H1 (cell line): Measurements from ENCODE around the gene FAT3. TPM values are rescaled to one million over a fixed set of nuclear protein-coding genes. Genes with fewer than 3 reads are reported as not detected.

Source experiments
- CTCF ChIA-PET: fragments of 300-600 bp; sonication (Branson Sonifier 250); formaldehyde crosslinking; loops from one replicate; lab custom pipeline; 2021; ENCODE audit not compliant: partially characterized antibody; lab: Charles Lee
- POLR2A ChIA-PET: fragments of 300-600 bp; sonication (Branson Sonifier 250); formaldehyde crosslinking; loops from one replicate; lab custom pipeline; 2021; ENCODE audit warnings: inconsistent platforms; ENCODE audit not compliant: partially characterized antibody; lab: Charles Lee
- DNase-seq, 2 experiments: peaks; one replicate each; pipeline versions ENCODE4 v3.0.0 to v3.0.0-alpha.2; 2010 to 2022; ENCODE audit warnings: low spot score in 2 of 2, low read depth in 1 of 2, mixed read lengths in 1 of 2
- FAIRE-seq: peaks from 2 replicates; lab custom pipeline; 2011; peaks lifted over from hg19 to GRCh38; lab: Jason Lieb, UNC
- H2AFZ ChIP-seq: 2 replicates; pipeline ENCODE4 v1.8.1; 2012; ENCODE audit warnings: low read length, inconsistent platforms
- H2AK5ac ChIP-seq: 2 replicates; pipeline ENCODE4 v1.6.1; 2013; ENCODE audit warnings: low read depth, low read length
- H2BK120ac ChIP-seq: replicated peaks from 2 replicates; pipeline ENCODE3; 2013; ENCODE audit warnings: low read depth, low read length, inconsistent platforms
- H2BK12ac ChIP-seq: 2 replicates; pipeline ENCODE4 v1.6.1; 2013; ENCODE audit warnings: low read depth, low read length
- H2BK15ac ChIP-seq: 2 replicates; pipeline ENCODE4 v1.6.1; 2013; ENCODE audit warnings: low read length
- H2BK20ac ChIP-seq: 2 replicates; pipeline ENCODE4 v1.6.1; 2013; ENCODE audit warnings: low read length
- H2BK5ac ChIP-seq: 2 replicates; pipeline ENCODE4 v1.6.1; 2013; ENCODE audit warnings: low read depth, low read length
- H3K14ac ChIP-seq: 2 replicates; pipeline ENCODE4 v1.6.1; 2013; ENCODE audit warnings: inconsistent platforms; ENCODE audit not compliant: insufficient read length
- H3K18ac ChIP-seq: 2 replicates; pipeline ENCODE4 v1.6.1; 2013; ENCODE audit warnings: low read length; ENCODE audit errors: extremely low read depth
- H3K23ac ChIP-seq: 2 replicates; pipeline ENCODE4 v1.6.1; 2013; ENCODE audit warnings: inconsistent platforms; ENCODE audit not compliant: insufficient read length
- H3K23me2 ChIP-seq: 2 replicates; pipeline ENCODE4 v1.6.1; 2013; ENCODE audit warnings: low read depth, low read length
- H3K27ac ChIP-seq: 2 replicates; pipeline ENCODE4 v1.6.1; 2011; ENCODE audit warnings: low read depth, low read length, inconsistent platforms
- H3K27me3 ChIP-seq, 4 experiments: replicated peaks in 1 of 4; 1 replicate in 1 of 4; 2 replicates in 3 of 4; pipeline versions ENCODE4 v1.6.1 to v1.8.1; 2011 to 2013; ENCODE audit warnings: low read length in 3 of 4, mild to moderate bottlenecking in 3 of 4, inconsistent platforms in 2 of 4, mixed read lengths in 2 of 4, moderate library complexity in 1 of 4; ENCODE audit not compliant: control insufficient read depth in 3 of 4, insufficient read depth in 3 of 4; ENCODE audit errors: extremely low read depth in 1 of 4
- H3K36me3 ChIP-seq, 4 experiments: 2 replicates each; pipeline versions ENCODE4 v1.6.1 to v1.8.1; 2011 to 2013; ENCODE audit warnings: mild to moderate bottlenecking in 4 of 4, low read length in 3 of 4, moderate library complexity in 2 of 4, control low read depth in 1 of 4, inconsistent platforms in 1 of 4; ENCODE audit not compliant: insufficient read depth in 4 of 4, control insufficient read depth in 2 of 4
- H3K4ac ChIP-seq: replicated peaks from 2 replicates; pipeline ENCODE3; 2013; ENCODE audit warnings: low read length, low read depth, mixed read lengths, inconsistent platforms; ENCODE audit not compliant: insufficient read length
- H3K4me1 ChIP-seq, 4 experiments: replicated peaks in 1 of 4; 1 replicate in 1 of 4; 2 replicates in 3 of 4; pipeline versions ENCODE4 v1.6.1 to v1.8.1; 2011 to 2013; ENCODE audit warnings: low read length in 3 of 4, inconsistent platforms in 2 of 4, mixed read lengths in 1 of 4; ENCODE audit not compliant: insufficient read depth in 4 of 4, control insufficient read depth in 3 of 4
- H3K4me2 ChIP-seq, 2 experiments: 2 replicates each; pipeline versions ENCODE4 v1.6.1 to v1.8.1; 2011 to 2013; ENCODE audit warnings: low read depth in 2 of 2, low read length in 2 of 2, control low read depth in 1 of 2, inconsistent platforms in 1 of 2, mild to moderate bottlenecking in 1 of 2; ENCODE audit not compliant: insufficient read depth in 1 of 2
- H3K4me3 ChIP-seq, 4 experiments: fragments of 200-600, 300-600 bp in 1 of 4; sonication (generic), shearing (Covaris generic), sonication (Bioruptor Twin) in 1 of 4; 2 replicates each; pipeline versions ENCODE4 v1.5.1 to v1.8.1; 2011 to 2016; ENCODE audit warnings: low read length in 4 of 4, low read depth in 3 of 4, control low read depth in 2 of 4, inconsistent platforms in 2 of 4, mild to moderate bottlenecking in 2 of 4, mixed read lengths in 1 of 4, moderate library complexity in 1 of 4; ENCODE audit not compliant: insufficient read depth in 2 of 4; ENCODE audit errors: extremely low read depth in 1 of 4
- H3K56ac ChIP-seq: replicated peaks from 2 replicates; pipeline ENCODE3; 2013; ENCODE audit warnings: low read depth, mild to moderate bottlenecking, mixed read lengths, low read length, inconsistent platforms; ENCODE audit not compliant: insufficient read length
- H3K79me1 ChIP-seq: 2 replicates; pipeline ENCODE4 v1.6.1; 2013; ENCODE audit warnings: low read depth, low read length, control low read depth
- H3K79me2 ChIP-seq, 2 experiments: 2 replicates each; pipeline versions ENCODE4 v1.6.1 to v1.8.1; 2012 to 2013; ENCODE audit warnings: low read length in 2 of 2, mild to moderate bottlenecking in 2 of 2, inconsistent platforms in 1 of 2; ENCODE audit not compliant: insufficient read depth in 2 of 2, control insufficient read depth in 1 of 2
- H3K9ac ChIP-seq, 4 experiments: replicated peaks in 1 of 4; 1 replicate in 1 of 4; 2 replicates in 3 of 4; pipeline versions ENCODE4 v1.6.1 to v1.8.1; 2011 to 2013; ENCODE audit warnings: low read depth in 3 of 4, low read length in 3 of 4, control low read depth in 2 of 4, mild to moderate bottlenecking in 2 of 4, moderate library complexity in 2 of 4, inconsistent platforms in 1 of 4; ENCODE audit errors: extremely low read depth in 1 of 4
- H3K9me3 ChIP-seq, 2 experiments: 2 replicates each; pipeline versions ENCODE4 v1.6.1 to v1.8.1; 2012 to 2013; ENCODE audit warnings: mild to moderate bottlenecking in 2 of 2, moderate library complexity in 2 of 2, control low read depth in 1 of 2, inconsistent platforms in 1 of 2, low read depth in 1 of 2, low read length in 1 of 2, mixed read lengths in 1 of 2; ENCODE audit not compliant: insufficient read depth in 2 of 2
- H4K20me1 ChIP-seq, 2 experiments: replicated peaks in 1 of 2; 2 replicates each; pipeline versions ENCODE3 to v1.8.1; 2011 to 2013; ENCODE audit warnings: inconsistent platforms in 2 of 2, low read length in 2 of 2, mild to moderate bottlenecking in 1 of 2; ENCODE audit not compliant: insufficient read depth in 2 of 2, control insufficient read depth in 1 of 2
- H4K5ac ChIP-seq: 2 replicates; pipeline ENCODE4 v1.6.1; 2013; ENCODE audit warnings: low read length, low read depth, mixed read lengths, inconsistent platforms; ENCODE audit not compliant: insufficient read length
- H4K8ac ChIP-seq: 2 replicates; pipeline ENCODE4 v1.8.0; 2013; ENCODE audit warnings: mild to moderate bottlenecking, moderate library complexity, low read length, inconsistent platforms; ENCODE audit not compliant: insufficient read depth; ENCODE audit errors: extremely low read depth
- H4K91ac ChIP-seq: replicated peaks from 2 replicates; pipeline ENCODE3; 2013; ENCODE audit warnings: low read length, mixed read lengths, inconsistent platforms; ENCODE audit not compliant: insufficient read length
- JUND ChIP-seq: IDR thresholded peaks from 2 replicates; pipeline ENCODE4 v1.6.1; 2011; ENCODE audit warnings: mild to moderate bottlenecking, improper control_type of control experiment, low read length
- RAD21 ChIP-seq, 2 experiments: IDR thresholded peaks in 1 of 2; conservative IDR thresholded peaks in 1 of 2; 2 replicates each; pipeline ENCODE4 v1.6.1; 2011; ENCODE audit warnings: low read depth in 2 of 2, low read length in 2 of 2, improper control_type of control experiment in 1 of 2, inconsistent platforms in 1 of 2, mild to moderate bottlenecking in 1 of 2, moderate library complexity in 1 of 2
- TAF7 ChIP-seq: optimal IDR thresholded peaks from 2 replicates; pipeline ENCODE3; 2011; ENCODE audit warnings: low read depth, mild to moderate bottlenecking, inconsistent platforms, low read length, moderate library complexity, borderline replicate concordance
- WGBS, 2 experiments: shearing (Covaris generic) in 1 of 2; methylation state at CpG; one replicate each; pipeline versions ENCODE4 v1.1.6 to v1.1.7; 2013 to 2015; ENCODE audit warnings: low lambda C conversion rate in 2 of 2, mixed read lengths in 2 of 2, inconsistent platforms in 1 of 2, low coverage in 1 of 2, missing lambda C conversion rate in 1 of 2; ENCODE audit not compliant: insufficient replicate concordance in 2 of 2, insufficient coverage in 1 of 2, insufficient read length in 1 of 2; ENCODE audit errors: extremely low coverage in 1 of 2, missing lambda C conversion rate in 1 of 2; 5-methylcytosine and 5-hydroxymethylcytosine counted together
- polyA plus RNA-seq, 7 experiments: library from polyadenylated mRNA; depleted of rRNA in 3 of 7; stranded (reverse) in 5 of 7; unstranded in 2 of 7; fragments of >200 nt in 5 of 7; fragments of 200-250 nt in 2 of 7; gene quantifications; 1 replicate in 5 of 7; 2 replicates in 1 of 7; 4 replicates in 1 of 7; pipeline versions ENCODE4 v1.2.1 to v1.2.3, GENCODE V29; 2011 to 2013; ENCODE audit warnings: missing spikeins in 2 of 7, mixed read lengths in 2 of 7
- total RNA-seq: library from RNA; stranded (reverse); fragmentation: NEBNext Ultra II Directional; extraction: Animal tissue kit (Norgen Biotek cat#: 25700); gene quantifications from 2 replicates; pipeline ENCODE4 v1.2.1, GENCODE V29; 2021

Gene FAT3
- total and polyA plus RNA-seq, 2 of the 8 experiments (the other 6 are each of a cell fraction or from before 2014, with no cell fraction given), result 7.2 to 18.4 TPM

DNA sequence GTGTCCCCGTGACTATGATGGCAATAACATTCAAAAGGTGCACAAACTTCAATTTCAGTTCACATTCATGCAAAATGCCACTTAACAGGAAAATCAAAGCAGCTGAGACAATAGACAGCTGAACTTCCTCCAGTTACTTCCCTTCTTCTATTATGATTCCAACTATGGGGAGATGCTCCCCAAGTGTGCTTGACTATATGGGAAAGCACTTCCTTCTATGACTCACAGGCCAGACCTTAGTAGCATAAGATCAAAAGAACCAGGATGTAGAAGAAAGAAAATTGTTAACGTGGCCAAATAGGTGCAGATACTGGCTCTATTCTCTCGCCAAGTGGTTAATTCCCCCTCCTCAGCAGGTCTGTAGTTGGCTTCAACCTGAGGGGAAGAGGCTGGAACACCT is 7.8 kb upstream of the FAT3 start:
- peak overlapping the region; percentile 34 to 40; a peak in 3 of 4 replicates for H3K4me2 ChIP-seq
- WGBS, 2 experiments, result 24% methylated on average over 3 of the region's 3 CpGs; no CpG with 5 or more reads in 1 of the 2 experiments
- H2BK120ac ChIP-seq, result peak overlapping the region; percentile 31

More for the DNA sequence above, 7.8 kb upstream of the FAT3 start:
- no peak overlapping the region; the same call in 1 of the 2 replicates for H3K18ac ChIP-seq
- ChIA-PET POLR2A (no interaction called here), CTCF (interaction anchor here (1.2 to 2.1 kb wide), 4 partner anchors 10 to 171 kb away, joined by 3 to 6 read pairs (median 4); no protein-coding TSS in a partner anchor)
- H3K4ac ChIP-seq, result no peak overlapping the region
- H2AK5ac ChIP-seq, result no peak overlapping the region
- H2BK20ac ChIP-seq, result peak overlapping the region; percentile 52; the same call in 1 of the 2 replicates
- no peak overlapping the region for H4K8ac ChIP-seq
- no peak overlapping the region for H2AFZ ChIP-seq
- H3K79me1 ChIP-seq, result no peaks in the 10 kb centered on the region
- DNase-seq, result no peak
- no peak overlapping the region for H2BK12ac ChIP-seq
- H3K27ac ChIP-seq, result no peak overlapping the region
- H2BK5ac ChIP-seq, result peak overlapping the region; percentile 48; the same call in 1 of the 2 replicates
- TF ChIP-seq TAF7, result no peak
- TF ChIP-seq JUND, result peak; percentile 18; the same call in 1 of the 2 replicates
- no peak for TF ChIP-seq RAD21 (IDR thresholded peaks at IDR 0.05 in 1 of 2, conservative IDR thresholded peaks at IDR 0.05 in 1 of 2; ENCODE audit: low read depth in 2 of 2, low read length in 2 of 2)
- no peaks in the 10 kb centered on the region for H3K79me2 ChIP-seq
- H3K9me3 ChIP-seq, result peaks cover 3 to 5% of the 10 kb centered on the region in 2 experiments; a peak in 1 of 4 replicates
- no peak overlapping the region for H3K9ac ChIP-seq
- H3K4me3 ChIP-seq, result peak overlapping the region in 1 of 4 experiments; percentile 8; a peak in 1 of 8 replicates
- peaks cover 6 to 18% (median 15%) of the 10 kb centered on the region in 4 experiments; a peak in 6 of 7 replicates for H3K4me1 ChIP-seq
- no peak overlapping the region for H3K14ac ChIP-seq
- H4K20me1 ChIP-seq, result no peaks in the 10 kb centered on the region
- no peak overlapping the region for H4K5ac ChIP-seq
- no peaks in the 10 kb centered on the region for H3K36me3 ChIP-seq
- H2BK15ac ChIP-seq, result peak overlapping the region; percentile 20; the same call in 1 of the 2 replicates
- no peak for FAIRE-seq
- H3K27me3 ChIP-seq, result no peaks in the 10 kb centered on the region
- no peak overlapping the region for H3K23ac ChIP-seq
- H3K56ac ChIP-seq, result peak overlapping the region; percentile 20
- H4K91ac ChIP-seq, result peak overlapping the region; percentile 61
- no peaks in the 10 kb centered on the region for H3K23me2 ChIP-seq
